GM12891 (cell line): ENCODE data around the gene TSEN34.
"Not testable (repeated sequence)": the region's sequence is repeated elsewhere in the genome, so short reads cannot be mapped to it uniquely, and the experiment has no call there.

Experiments
- PAX5 ChIP-seq: IDR thresholded peaks from 2 replicates; pipeline ENCODE4 v1.6.1; 2011; ENCODE audit warnings: low read length, moderate library complexity, mild to moderate bottlenecking; ENCODE audit not compliant: insufficient read depth, severe bottlenecking
- POLR2A ChIP-seq: IDR thresholded peaks from 2 replicates; pipeline ENCODE4 v1.6.1; 2011; ENCODE audit warnings: low read depth, low read length, control low read depth
- POLR2AphosphoS5 ChIP-seq: IDR thresholded peaks from 2 replicates; pipeline ENCODE4 v1.6.1; 2011; ENCODE audit warnings: low read depth, low read length, control low read depth
- POU2F2 ChIP-seq: IDR thresholded peaks from 2 replicates; pipeline ENCODE4 v1.6.1; 2011; ENCODE audit warnings: low read depth, mild to moderate bottlenecking, control low read depth, low read length, moderate library complexity
- SPI1 ChIP-seq: IDR thresholded peaks from 2 replicates; pipeline ENCODE4 v1.6.1; 2011; ENCODE audit warnings: low read depth, low read length, control low read depth
- TAF1 ChIP-seq: IDR thresholded peaks from 2 replicates; pipeline ENCODE4 v1.6.1; 2011; ENCODE audit warnings: low read depth, low read length, control low read depth

DNA sequence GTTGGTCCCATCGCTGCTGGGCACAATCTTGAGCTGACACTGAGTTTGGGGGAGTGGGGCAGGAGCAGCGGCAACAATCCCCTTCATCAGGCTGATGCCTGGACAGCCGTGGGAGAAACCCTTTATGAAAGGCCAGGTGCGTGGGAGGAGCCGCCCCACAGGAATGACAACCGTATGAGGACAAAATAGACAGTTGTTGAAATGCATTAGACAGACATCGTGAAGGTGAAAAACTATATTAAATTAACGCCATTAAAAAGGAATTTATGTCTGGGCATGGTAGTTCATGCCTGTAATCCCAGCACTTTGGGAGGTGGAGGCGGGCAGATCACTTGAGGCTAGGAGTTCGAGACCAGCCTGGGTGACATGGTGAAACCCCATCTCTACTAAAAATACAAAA is 33.5 kb downstream of the TSEN34 start:
- TF ChIP-seq POLR2AphosphoS5, POU2F2, POLR2A, TAF1, PAX5, SPI1: not testable (repeated sequence)
